ENCODE measurements around the gene ZBTB5. TPM values are rescaled to one million over a fixed set of nuclear protein-coding genes. Genes with fewer than 3 reads are reported as not detected.

ZBTB5 gene
- total and polyA plus RNA-seq, 2 of the 8 experiments (the other 6 are each of a cell fraction or from before 2014, with no cell fraction given) = 13.3 to 14.5 TPM

GRCh38 chr9:37405764-37406380 is 59.4 kb downstream of the ZBTB5 start:
- no peak overlapping the region for H3K14ac ChIP-seq (ENCODE audit: insufficient read length)
- H3K79me1 ChIP-seq (ENCODE audit: low read depth, low read length) = no peaks in the 10 kb centered on the region
- ChIA-PET CTCF (ENCODE audit: partially characterized antibody) (interaction anchor here (1.2 to 2.5 kb wide), 6 partner anchors 10 to 25 kb away, joined by 3 to 13 read pairs (median 6); partner anchors contain the start of gene GRHPR), POLR2A (ENCODE audit: partially characterized antibody) (no interaction called here)
- no peak overlapping the region for H3K4me2 ChIP-seq (ENCODE audit: insufficient read depth in 1 of 2, low read depth in 2 of 2, low read length in 2 of 2)
- DNase-seq (ENCODE audit: low read depth in 1 of 2, low spot score in 2 of 2) (no peak), FAIRE-seq (no peak)
- H2BK5ac ChIP-seq (ENCODE audit: low read depth, low read length) = no peak overlapping the region
- H2BK12ac ChIP-seq (ENCODE audit: low read depth, low read length) = no peak overlapping the region
- no peak for TF ChIP-seq CTBP2 (IDR thresholded peaks at IDR 0.05; ENCODE audit: borderline replicate concordance, insufficient read depth, insufficient read length, low read length)
- TF ChIP-seq CEBPB (IDR thresholded peaks at IDR 0.05; ENCODE audit: low read depth, low read length) = peak; percentile 48; the same call in 1 of the 2 replicates
- H3K9me3 ChIP-seq (ENCODE audit: insufficient read depth in 2 of 2, low read depth in 1 of 2, low read length in 1 of 2) = no peaks in the 10 kb centered on the region
- H3K4me1 ChIP-seq (replicated peaks in 1 of 4; ENCODE audit: control insufficient read depth in 3 of 4, insufficient read depth in 4 of 4, low read length in 3 of 4) = peaks cover 0 to 4% (median 0%) of the 10 kb centered on the region in 4 experiments; a peak in 1 of 7 replicates
- 93% methylated on average over 10 of the region's 10 CpGs; no CpG with 5 or more reads in 1 of the 2 experiments for WGBS, 2 experiments (ENCODE audit: extremely low coverage in 1 of 2, insufficient coverage in 1 of 2, insufficient read length in 1 of 2, insufficient replicate concordance in 2 of 2, low coverage in 1 of 2, low lambda C conversion rate in 2 of 2, missing lambda C conversion rate in 1 of 2)
- H4K5ac ChIP-seq (ENCODE audit: insufficient read length, low read depth, low read length) = no peak overlapping the region
- no peak overlapping the region for H3K18ac ChIP-seq (ENCODE audit: extremely low read depth, low read length)
- no peak overlapping the region for H2BK15ac ChIP-seq (ENCODE audit: low read length)
- no peak overlapping the region for H3K23ac ChIP-seq (ENCODE audit: insufficient read length)
- H3K4me3 ChIP-seq (ENCODE audit: extremely low read depth in 1 of 4, insufficient read depth in 2 of 4, low read depth in 3 of 4, low read length in 4 of 4) = no peak overlapping the region
- no peaks in the 10 kb centered on the region for H3K27me3 ChIP-seq (replicated peaks in 1 of 4; ENCODE audit: control insufficient read depth in 3 of 4, extremely low read depth in 1 of 4, insufficient read depth in 3 of 4, low read length in 3 of 4)
- no peaks in the 10 kb centered on the region for H4K20me1 ChIP-seq (replicated peaks in 1 of 2; ENCODE audit: control insufficient read depth in 1 of 2, insufficient read depth in 2 of 2, low read length in 2 of 2)
- H3K4ac ChIP-seq (replicated peaks; ENCODE audit: insufficient read length, low read depth, low read length) = no peak overlapping the region
- no peak overlapping the region for H2AFZ ChIP-seq (ENCODE audit: low read length)
- H3K9ac ChIP-seq (replicated peaks in 1 of 4; ENCODE audit: extremely low read depth in 1 of 4, low read depth in 3 of 4, low read length in 3 of 4) = no peak overlapping the region
- no peaks in the 10 kb centered on the region for H3K23me2 ChIP-seq (ENCODE audit: low read depth, low read length)
- no peaks in the 10 kb centered on the region for H3K36me3 ChIP-seq (ENCODE audit: control insufficient read depth in 2 of 4, insufficient read depth in 4 of 4, low read length in 3 of 4)
- H3K27ac ChIP-seq (ENCODE audit: low read depth, low read length) = no peak overlapping the region
- no peaks in the 10 kb centered on the region for H3K79me2 ChIP-seq (ENCODE audit: control insufficient read depth in 1 of 2, insufficient read depth in 2 of 2, low read length in 2 of 2)
- no peak overlapping the region for H2AK5ac ChIP-seq (ENCODE audit: low read depth, low read length)
- H4K8ac ChIP-seq (ENCODE audit: extremely low read depth, insufficient read depth, low read length) = no peak overlapping the region
- no peak overlapping the region for H2BK120ac ChIP-seq (replicated peaks; ENCODE audit: low read depth, low read length)
- no peak overlapping the region for H2BK20ac ChIP-seq (ENCODE audit: low read length)
- no peak overlapping the region for H4K91ac ChIP-seq (replicated peaks; ENCODE audit: insufficient read length, low read length)
- no peak overlapping the region for H3K56ac ChIP-seq (replicated peaks; ENCODE audit: insufficient read length, low read depth, low read length)

Measured in H1 (cell line).